ENCODE data around the gene ITPR2.
"Not testable (repeated sequence)": the region's sequence is repeated elsewhere in the genome, so short reads cannot be mapped to it uniquely, and the experiment has no call there.

Gene ITPR2

GRCh38 chr12:26614011-26614616 is 218.9 kb downstream of the ITPR2 start:
- no peak for DNase-seq

GRCh38 chr12:26612203-26612602 is 220.8 kb downstream of the ITPR2 start:
- DNase-seq = no peak

GRCh38 chr12:26611598-26611997 is 221.4 kb downstream of the ITPR2 start:
- no peak for DNase-seq

- DNase-seq = no peak
Measured at GRCh38 chr12:26610774-26611173, 222.2 kb downstream of the ITPR2 start.

- no peak for DNase-seq
Measured at GRCh38 chr12:26609986-26610385, 223.0 kb downstream of the ITPR2 start.

GRCh38 chr12:26608706-26609105 is 224.3 kb downstream of the ITPR2 start:
- no peak for DNase-seq

GRCh38 chr12:26608273-26608672 is 224.7 kb downstream of the ITPR2 start:
- no peak for DNase-seq

- DNase-seq = no peak
Measured at GRCh38 chr12:26606911-26607310, 226.1 kb downstream of the ITPR2 start.

- not testable (repeated sequence) for DNase-seq
Measured at GRCh38 chr12:26604813-26605212, 228.2 kb downstream of the ITPR2 start.

- no peak for DNase-seq
Measured at GRCh38 chr12:26599096-26599695, 233.8 kb downstream of the ITPR2 start.

- no peak for DNase-seq
Measured at GRCh38 chr12:26595806-26596205, 237.2 kb downstream of the ITPR2 start.

- DNase-seq = no peak
Measured at GRCh38 chr12:26580619-26581018, 252.4 kb downstream of the ITPR2 start.

- no peak for DNase-seq
Measured at GRCh38 chr12:26576266-26576665, 256.7 kb downstream of the ITPR2 start.

- DNase-seq = no peak
Measured at GRCh38 chr12:26573225-26573909, 259.6 kb downstream of the ITPR2 start.

GRCh38 chr12:26572137-26572536 is 260.9 kb downstream of the ITPR2 start:
- DNase-seq = no peak

GRCh38 chr12:26571560-26571959 is 261.4 kb downstream of the ITPR2 start:
- no peak for DNase-seq

GRCh38 chr12:26567126-26567525 is 265.9 kb downstream of the ITPR2 start:
- no peak for DNase-seq

GRCh38 chr12:26566675-26567074 is 266.3 kb downstream of the ITPR2 start:
- DNase-seq = no peak

GRCh38 chr12:26566186-26566585 is 266.8 kb downstream of the ITPR2 start:
- no peak for DNase-seq

GRCh38 chr12:26564391-26564790 is 268.6 kb downstream of the ITPR2 start:
- DNase-seq = no peak

GRCh38 chr12:26563552-26563951 is 269.4 kb downstream of the ITPR2 start:
- no peak for DNase-seq

- DNase-seq = no peak
Measured at GRCh38 chr12:26557326-26557725, 275.7 kb downstream of the ITPR2 start.

- DNase-seq = no peak
Measured at GRCh38 chr12:26556916-26557315, 276.1 kb downstream of the ITPR2 start.

- no peak for DNase-seq
Measured at GRCh38 chr12:26555139-26555538, 277.9 kb downstream of the ITPR2 start.

- DNase-seq = no peak
Measured at GRCh38 chr12:26554332-26554731, 278.7 kb downstream of the ITPR2 start.

All from activated naive CD4-positive, alpha-beta T cell treated with Interleukin-2 at 50 U/mL for 16 hours (primary cell).